K562 (cell line): ENCODE results near the gene HAPLN2. TPM values are rescaled to one million over a fixed set of nuclear protein-coding genes. Genes with fewer than 3 reads are reported as not detected.

Source experiments
- ATAC-seq: fragments of 200-7000 bp; cut with Tn5 transposase; 3 replicates; pipeline ENCODE4 v1.9.1; 2020; ENCODE audit warnings: moderate library complexity
- BruUV-seq: library from RNA; stranded (reverse); fragments of 400-500 nt; replicated peaks from 2 replicates; lab custom pipeline; 2021; lab: Mats Ljungman, UMichigan
- CTCF ChIA-PET: fragments of 300-600 bp; formaldehyde crosslinking; extraction: SDS; loops from one replicate; lab custom pipeline; 2021; ENCODE audit warnings: low intra/inter-chr PET ratio; lab: Yijun Ruan, JAX
- POLR2A ChIA-PET: fragments of 300-600, 350-650 bp; sonication (Branson Sonifier 250); formaldehyde crosslinking; extraction: SDS; loops from one replicate; lab custom pipeline; 2021; ENCODE audit warnings: antibody characterized with exemption, inconsistent platforms; lab: Yijun Ruan, JAX
- DNase-seq, 4 experiments: peaks; one replicate each; pipeline versions ENCODE4 v3.0.0 to v3.0.0-alpha.2; 2011 to 2018; ENCODE audit warnings: low spot score in 3 of 4, mixed read lengths in 3 of 4; ENCODE audit errors: extremely low read depth in 1 of 4
- FAIRE-seq: peaks from 2 replicates; lab custom pipeline; 2011; peaks lifted over from hg19 to GRCh38; lab: Jason Lieb, UNC
- H2AFZ ChIP-seq: 2 replicates; pipeline ENCODE4 v1.6.0; 2011; ENCODE audit warnings: low read depth, low read length, control low read depth, inconsistent platforms
- H3K27ac ChIP-seq: fragments of 200-600 bp; 3 replicates; pipeline ENCODE4 v1.8.0; 2011; ENCODE audit warnings: low read depth, mild to moderate bottlenecking, control low read depth, inconsistent platforms, low read length, moderate library complexity, mixed read lengths; ENCODE audit errors: extremely low read depth
- H3K27me3 ChIP-seq, 2 experiments: fragments of 300-600 bp in 1 of 2; 2 replicates in 1 of 2; 3 replicates in 1 of 2; pipeline versions ENCODE4 v1.6.0 to v1.8.0; 2011; ENCODE audit warnings: inconsistent platforms in 2 of 2, low read length in 2 of 2, mild to moderate bottlenecking in 1 of 2, mixed read lengths in 1 of 2, moderate library complexity in 1 of 2; ENCODE audit not compliant: control insufficient read depth in 2 of 2, insufficient read depth in 2 of 2
- H3K36me3 ChIP-seq: fragments of 300-600 bp; 3 replicates; pipeline ENCODE4 v1.8.0; 2011; ENCODE audit warnings: mild to moderate bottlenecking, low read length, inconsistent platforms; ENCODE audit not compliant: control insufficient read depth, insufficient read depth
- H3K4me1 ChIP-seq, 2 experiments: fragments of 200-600 bp in 1 of 2; replicated peaks in 1 of 2; 2 replicates in 1 of 2; 3 replicates in 1 of 2; pipeline versions ENCODE4 v1.5.1 to v1.8.0; 2011; ENCODE audit warnings: inconsistent platforms in 2 of 2, low read length in 2 of 2, mild to moderate bottlenecking in 1 of 2, mixed read lengths in 1 of 2, moderate library complexity in 1 of 2; ENCODE audit not compliant: control insufficient read depth in 2 of 2, insufficient read depth in 2 of 2
- H3K4me2 ChIP-seq: 2 replicates; pipeline ENCODE4 v1.6.1; 2011; ENCODE audit warnings: low read length, control low read depth, inconsistent platforms, mixed read lengths; ENCODE audit not compliant: insufficient read depth
- H3K4me3 ChIP-seq: fragments of 200-600 bp; sonication (generic), shearing (Covaris generic); 2 replicates; pipeline ENCODE4 v1.5.1; 2016; ENCODE audit warnings: control low read depth, inconsistent platforms
- H3K79me2 ChIP-seq: fragments of 200-600 bp; 3 replicates; pipeline ENCODE4 v1.8.0; 2011; ENCODE audit warnings: low read length, inconsistent platforms; ENCODE audit not compliant: control insufficient read depth, insufficient read depth
- H3K9ac ChIP-seq, 2 experiments: 2 replicates each; pipeline versions ENCODE4 v1.6.0 to v1.6.1; 2011; ENCODE audit warnings: low read depth in 2 of 2, low read length in 2 of 2, control low read depth in 1 of 2, inconsistent platforms in 1 of 2, mild to moderate bottlenecking in 1 of 2, mixed read lengths in 1 of 2; ENCODE audit not compliant: insufficient read depth in 1 of 2
- H3K9me1 ChIP-seq: one replicate; pipeline ENCODE4 v1.6.0; 2011; ENCODE audit warnings: inconsistent platforms, mild to moderate bottlenecking, low read length, moderate library complexity; ENCODE audit not compliant: control insufficient read depth, insufficient read depth
- H3K9me3 ChIP-seq: replicated peaks from 2 replicates; pipeline ENCODE4 v1.5.1; 2011; ENCODE audit warnings: low read depth, low read length, inconsistent platforms; ENCODE audit not compliant: control insufficient read depth, insufficient read depth
- H4K20me1 ChIP-seq: replicated peaks from 2 replicates; pipeline ENCODE4 v1.6.1; 2011; ENCODE audit warnings: low read length, inconsistent platforms, mixed read lengths; ENCODE audit not compliant: control insufficient read depth, insufficient read depth
- ARID1B ChIP-seq: fragments of 450-650 bp; IDR thresholded peaks from 2 replicates; pipeline ENCODE4 v1.6.1; 2016; ENCODE audit warnings: antibody characterized with exemption, mild to moderate bottlenecking, inconsistent platforms
- CAMTA2 ChIP-seq: fragments of 250-450 bp; sonication (Bioruptor Pico); conservative IDR thresholded peaks from 2 replicates; pipeline ENCODE4 v1.5.1; 2022
- CTBP1 ChIP-seq: fragments of 450-650 bp; IDR thresholded peaks from 2 replicates; pipeline ENCODE4 v1.6.1; 2016; ENCODE audit warnings: borderline replicate concordance
- E2F8 ChIP-seq: fragments of 450-650 bp; IDR thresholded peaks from 2 replicates; pipeline ENCODE4 v1.7.1; 2018; ENCODE audit warnings: mild to moderate bottlenecking, low read depth; ENCODE audit not compliant: partially characterized antibody
- MEF2A ChIP-seq: IDR thresholded peaks from 2 replicates; pipeline ENCODE4 v1.6.1; 2011; ENCODE audit warnings: low read depth, mild to moderate bottlenecking, low read length, moderate library complexity; ENCODE audit not compliant: control insufficient read depth
- PHB2 ChIP-seq: fragments of 450-650 bp; IDR thresholded peaks from 2 replicates; pipeline ENCODE4 v1.6.1; 2017; ENCODE audit warnings: low read depth
- POU5F1 ChIP-seq: fragments of 150-350 bp; IDR thresholded peaks from 2 replicates; pipeline ENCODE4 v1.6.1; 2014; ENCODE audit warnings: borderline replicate concordance, low read length, low read depth, mild to moderate bottlenecking; ENCODE audit not compliant: partially characterized antibody
- RB1 ChIP-seq: fragments of 450-650 bp; IDR thresholded peaks from 2 replicates; pipeline ENCODE4 v1.6.1; 2017; ENCODE audit warnings: low read depth, mild to moderate bottlenecking
- SMARCB1 ChIP-seq: IDR thresholded peaks from 2 replicates; pipeline ENCODE4 v1.6.1; 2011; ENCODE audit warnings: improper control_type of control experiment, low read depth; ENCODE audit not compliant: insufficient read length
- SMC3 ChIP-seq: conservative IDR thresholded peaks from 2 replicates; pipeline ENCODE4 v1.6.1; 2011; ENCODE audit warnings: low read depth, low read length, improper control_type of control experiment; ENCODE audit not compliant: insufficient read depth
- SP1 ChIP-seq: sonication (generic); formaldehyde crosslinking; IDR thresholded peaks from 2 replicates; pipeline ENCODE4 v1.8.1; 2022; ENCODE audit warnings: mild to moderate bottlenecking, missing genetic modification reagents
- STAG1 ChIP-seq: sonication (generic); formaldehyde crosslinking; IDR thresholded peaks from 2 replicates; pipeline ENCODE4 v1.5.0; 2020; ENCODE audit warnings: missing genetic modification reagents, borderline replicate concordance
- TAF9B ChIP-seq: fragments of 450-650 bp; IDR thresholded peaks from 2 replicates; pipeline ENCODE4 v1.6.1; 2018; ENCODE audit warnings: mild to moderate bottlenecking; ENCODE audit not compliant: partially characterized antibody
- TCF7 ChIP-seq: sonication (generic); IDR thresholded peaks from 2 replicates; pipeline ENCODE4 v1.6.1; 2016; ENCODE audit warnings: antibody characterized with exemption, borderline replicate concordance
- TSC22D4 ChIP-seq: fragments of 450-650 bp; IDR thresholded peaks from 2 replicates; pipeline ENCODE4 v1.6.1; 2016; ENCODE audit warnings: missing genetic modification characterization, missing biosample characterization, control low read depth
- ZC3H4 ChIP-seq: sonication (generic); formaldehyde crosslinking; IDR thresholded peaks from 2 replicates; pipeline ENCODE4 v1.9.0; 2021; ENCODE audit warnings: missing genetic modification reagents, borderline replicate concordance
- ZNF12 ChIP-seq: sonication (generic); formaldehyde crosslinking; IDR thresholded peaks from 2 replicates; pipeline ENCODE4 v1.4.0; 2020; ENCODE audit warnings: mild to moderate bottlenecking, missing genetic modification reagents
- ZNF324 ChIP-seq: fragments of 250-450 bp; sonication (Bioruptor Pico); IDR thresholded peaks from 2 replicates; pipeline ENCODE4 v1.4.0; 2020; ENCODE audit warnings: mild to moderate bottlenecking
- ZNF507 ChIP-seq: conservative IDR thresholded peaks from 2 replicates; pipeline ENCODE4 v1.6.1; 2017; ENCODE audit warnings: missing genetic modification characterization, missing compliant biosample characterization
- WGBS: fragments of 100-300 bp; shearing (Covaris generic); methylation state at CpG from one replicate; pipeline ENCODE4 v1.1.6; 2016; ENCODE audit warnings: low coverage, mixed read lengths; ENCODE audit not compliant: insufficient coverage; ENCODE audit errors: missing lambda C conversion rate; 5-methylcytosine and 5-hydroxymethylcytosine counted together
- in situ Hi-C: fragments of 300-500 bp; cut with MboI; formaldehyde crosslinking; loops from 4 replicates; pipeline ENCODE4 v1.15.0; 2018; ENCODE audit warnings: inconsistent platforms, mixed read lengths
- intact Hi-C: fragments of 100-400 bp; cut with micrococcal nuclease; formaldehyde crosslinking; loops from 2 replicates; pipeline ENCODE4 v1.14.2; 2022
- polyA plus RNA-seq, 8 experiments: library from polyadenylated mRNA; depleted of rRNA in 4 of 8; stranded (reverse) in 5 of 8; unstranded in 3 of 8; fragments of >200 nt; fragmentation: Nextera tagmentation in 2 of 8; fragmentation: Illumina TruSeq in 1 of 8; extraction: Ambion mirVana in 2 of 8; extraction: Trizol in 1 of 8; gene quantifications; 2 replicates each; pipeline versions ENCODE4 v1.2.1 to v1.2.3, GENCODE V29; 2011 to 2014; ENCODE audit warnings: inconsistent platforms in 1 of 8, missing spikeins in 1 of 8
- total RNA-seq, 7 experiments: library from RNA; depleted of rRNA in 6 of 7; stranded (reverse); fragments of >200 nt in 6 of 7; fragmentation: Illumina TruSeq in 2 of 7; extraction: Trizol in 2 of 7; gene quantifications; 2 replicates each; pipeline versions ENCODE4 v1.2.1 to v1.2.3, GENCODE V29; 2011 to 2021; ENCODE audit warnings: low replicate concordance in 1 of 7
- TF ChIP-seq, protein P1 (sequence below), 3 experiments: fragments of 200-800 bp in 1 of 3; sonication (Bioruptor generic) in 1 of 3; sonication (generic) in 1 of 3; formaldehyde crosslinking in 1 of 3; IDR thresholded peaks; 2 replicates each; pipeline versions ENCODE4 v1.6.1 to v1.8.0; 2016 to 2022; ENCODE audit warnings: mild to moderate bottlenecking in 2 of 3, missing compliant biosample characterization in 2 of 3, missing genetic modification characterization in 2 of 3, missing genetic modification reagents in 1 of 3

The HAPLN2 gene
- total and polyA plus RNA-seq, 9 of the 15 experiments (the other 6 are each of a cell fraction or from before 2014, with no cell fraction given): 0.14 to 5.2 (median 3.8) TPM; not detected in 4

DNA sequence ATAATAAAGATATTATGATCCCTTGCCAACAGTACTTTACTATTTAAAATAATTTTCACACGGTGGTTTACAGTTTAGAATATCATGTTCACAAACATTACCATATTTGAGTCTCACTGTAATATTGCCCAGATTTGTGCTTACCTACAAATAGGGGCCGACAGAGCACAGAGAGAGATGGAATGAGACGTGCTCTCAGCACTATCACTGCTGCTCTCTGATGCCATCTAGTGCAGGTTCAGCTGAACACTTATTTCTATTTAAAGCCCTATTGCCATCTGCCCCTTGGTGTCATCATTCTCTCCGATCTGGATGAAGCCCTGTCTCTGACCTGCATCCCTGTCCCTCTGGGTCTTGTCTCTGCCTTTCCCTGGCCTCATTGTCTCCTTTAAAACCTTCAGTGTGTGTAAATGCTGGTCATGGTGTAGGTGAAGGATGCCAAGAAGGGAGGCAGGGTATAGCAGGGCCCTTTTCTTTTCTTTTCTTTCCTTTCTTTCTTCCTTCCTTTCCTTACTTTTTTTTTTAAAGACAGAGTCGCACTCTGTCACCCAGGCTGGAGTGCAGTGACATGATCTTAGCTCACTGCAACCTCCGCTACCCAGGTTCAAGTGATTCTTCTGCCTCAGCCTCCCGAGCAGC lies 11.1 kb upstream of the HAPLN2 start:
- BruUV-seq: no TSS peak
- H3K9me1 ChIP-seq: no peaks in the 10 kb centered on the region
- no peak overlapping the region for H2AFZ ChIP-seq
- H4K20me1 ChIP-seq: no peaks in the 10 kb centered on the region
- H3K4me3 ChIP-seq: no peak overlapping the region
- H3K36me3 ChIP-seq: no peaks in the 10 kb centered on the region
- intact Hi-C loops: loop anchor here (1.0 to 2.0 kb wide), 3 partner anchors 24 to 225 kb away; no protein-coding TSS in a partner anchor
- DNase-seq (peak; percentile 49 to 80 (median 61)), FAIRE-seq (peak; percentile 98), ATAC-seq (peak; percentile 98)
- no peak overlapping the region for H3K4me2 ChIP-seq
- H3K79me2 ChIP-seq: no peaks in the 10 kb centered on the region
- WGBS: 12% methylated on average over 7 of the region's 7 CpGs
- in situ Hi-C loops: no loop called here
- no peak overlapping the region for H3K9ac ChIP-seq
- ChIA-PET POLR2A (interaction anchor here (0.6 to 1.2 kb wide), 6 partner anchors 13 to 151 kb away, joined by 3 to 6 read pairs (median 4); partner anchors contain the start of gene NAXE), CTCF (interaction anchor here (0.6 to 3.1 kb wide), 14 partner anchors 20 to 225 kb away, joined by 3 to 77 read pairs (median 5); partner anchors contain the start of gene MEF2D)
- no peak overlapping the region for H3K27ac ChIP-seq
- no peaks in the 10 kb centered on the region for H3K9me3 ChIP-seq
- H3K27me3 ChIP-seq: no peaks in the 10 kb centered on the region
- H3K4me1 ChIP-seq: peaks cover 0 to 2% of the 10 kb centered on the region in 2 experiments; a peak in 2 of 5 replicates
- peak; percentile 84 for TF ChIP-seq SMC3
- no peak for TF ChIP-seq ZNF324 (CRISPR knock-in tag)
- no peak for TF ChIP-seq ARID1B
- TF ChIP-seq TSC22D4 (tag): no peak
- no peak for TF ChIP-seq TAF9B
- peak; percentile 59; the same call in 1 of the 2 replicates for TF ChIP-seq RB1
- TF ChIP-seq SP1 (CRISPR knock-in tag): 0 out of 2 replicates have a peak, but pooled peaks have one; percentile 27
- TF ChIP-seq ZNF507 (tag): no peak
- no peak for TF ChIP-seq CAMTA2 (CRISPR knock-in tag)
- TF ChIP-seq PHB2: no peak
- TF ChIP-seq E2F8: no peak
- no peak for TF ChIP-seq SMARCB1
- TF ChIP-seq TCF7: no peak
- peak; percentile 72; the same call in 1 of the 2 replicates for TF ChIP-seq MEF2A
- peak; percentile 12; the same call in 1 of the 2 replicates for TF ChIP-seq STAG1 (CRISPR knock-in tag)
- TF ChIP-seq ZNF12 (CRISPR knock-in tag): no peak
- TF ChIP-seq CTBP1: peak; percentile 77
- TF ChIP-seq POU5F1: no peak
- no peak for TF ChIP-seq ZC3H4 (CRISPR knock-in tag)
- TF ChIP-seq, protein P1, sequence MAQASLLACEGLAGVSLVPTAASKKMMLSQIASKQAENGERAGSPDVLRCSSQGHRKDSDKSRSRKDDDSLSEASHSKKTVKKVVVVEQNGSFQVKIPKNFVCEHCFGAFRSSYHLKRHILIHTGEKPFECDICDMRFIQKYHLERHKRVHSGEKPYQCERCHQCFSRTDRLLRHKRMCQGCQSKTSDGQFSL (CRISPR knock-in tag; IDR thresholded peaks at IDR 0.05): no peak
- TF ChIP-seq, protein P1 (tag; IDR thresholded peaks at IDR 0.05): no peak
